Measurements from ENCODE around the gene DIMT1.

GRCh38 chr5:62385816-62386400, 17.8 kb downstream of the DIMT1 start:
- TF ChIP-seq ZNF23 (tag by site-specific recombination; IDR thresholded peaks at IDR 0.05; ENCODE audit: borderline replicate concordance) (no peak), ZNF24 (tag by site-specific recombination; IDR thresholded peaks at IDR 0.05) (no peak), ZNF146 (tag by site-specific recombination; IDR thresholded peaks at IDR 0.05) (no peak), ATF2 (tag by site-specific recombination; IDR thresholded peaks at IDR 0.05; ENCODE audit: low read depth) (no peak), ZNF777 (tag by site-specific recombination; IDR thresholded peaks at IDR 0.05; ENCODE audit: borderline replicate concordance) (no peak), KLF1 (tag by site-specific recombination; IDR thresholded peaks at IDR 0.05) (no peak), REST (tag by site-specific recombination; IDR thresholded peaks at IDR 0.05) (no peak)
